GM18502 (cell line): ENCODE results near the gene ADIG.
"Not testable (repeated sequence)": the region's sequence is repeated elsewhere in the genome, so short reads cannot be mapped to it uniquely, and the experiment has no call there.

Source experiments
- ATAC-seq: cut with Tn5 transposase; IDR thresholded peaks from one replicate; pipeline ENCODE4 v1.9.1; 2021; ENCODE audit warnings: mild to moderate bottlenecking; ENCODE audit not compliant: unreplicated experiment, poor library complexity

Gene ADIG

DNA sequence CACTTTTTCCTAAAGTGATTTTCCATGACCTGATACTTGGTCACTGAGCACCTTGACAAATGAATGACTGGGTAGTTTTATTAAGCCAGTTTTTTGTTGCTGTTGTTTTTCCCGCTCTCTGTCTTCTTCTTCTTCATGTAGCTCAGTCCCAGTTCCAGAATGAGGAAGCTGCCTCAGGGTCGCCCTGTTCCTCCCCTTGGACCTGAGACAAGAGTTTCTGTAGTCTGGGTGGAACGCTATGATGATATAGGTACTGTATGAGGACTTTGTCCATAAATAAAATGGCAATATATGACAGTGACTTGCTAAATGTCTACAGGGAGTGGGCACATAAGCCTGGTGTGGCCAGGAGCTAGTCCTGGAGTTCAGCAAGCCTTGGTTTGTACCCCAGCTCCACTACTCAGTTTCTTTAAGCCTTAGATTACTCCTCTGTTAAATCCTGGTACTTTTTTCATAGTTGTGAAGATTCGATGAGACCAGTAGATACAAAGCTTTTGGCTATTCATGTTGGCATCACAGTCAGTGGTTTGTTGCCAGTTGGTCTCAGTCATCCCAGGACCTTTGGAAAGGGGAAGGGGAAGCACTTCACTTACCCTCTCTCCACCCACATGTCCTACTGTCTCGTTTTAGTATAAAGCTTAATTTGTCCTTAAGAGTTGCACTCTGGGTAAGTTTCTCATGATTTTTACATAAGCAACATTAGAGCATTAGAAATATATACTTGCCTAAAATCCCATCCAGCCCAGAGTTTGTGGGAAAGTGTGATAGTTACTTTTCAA, 11.1 kb upstream of the ADIG start:
- ATAC-seq, result no peak

DNA sequence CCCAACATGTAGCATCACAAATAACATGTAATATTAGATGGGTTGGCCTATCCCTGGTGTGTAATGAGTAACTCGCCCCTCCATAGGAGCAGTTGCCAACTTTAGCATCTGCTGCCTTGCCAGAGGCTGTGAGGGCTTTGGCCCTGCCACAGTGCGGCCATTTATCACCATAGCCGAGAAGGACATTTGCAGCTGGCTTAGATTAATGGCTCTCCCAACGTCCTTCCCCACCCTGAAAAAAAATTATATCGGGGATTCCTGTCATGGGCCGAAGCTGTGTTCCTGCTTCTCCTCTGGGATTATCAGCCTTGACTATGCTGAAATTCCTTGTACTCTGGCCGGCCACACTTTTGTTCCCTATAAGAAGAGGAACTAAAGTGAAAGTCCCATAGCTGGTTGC, 7.6 kb upstream of the ADIG start:
- ATAC-seq, result no peak

DNA sequence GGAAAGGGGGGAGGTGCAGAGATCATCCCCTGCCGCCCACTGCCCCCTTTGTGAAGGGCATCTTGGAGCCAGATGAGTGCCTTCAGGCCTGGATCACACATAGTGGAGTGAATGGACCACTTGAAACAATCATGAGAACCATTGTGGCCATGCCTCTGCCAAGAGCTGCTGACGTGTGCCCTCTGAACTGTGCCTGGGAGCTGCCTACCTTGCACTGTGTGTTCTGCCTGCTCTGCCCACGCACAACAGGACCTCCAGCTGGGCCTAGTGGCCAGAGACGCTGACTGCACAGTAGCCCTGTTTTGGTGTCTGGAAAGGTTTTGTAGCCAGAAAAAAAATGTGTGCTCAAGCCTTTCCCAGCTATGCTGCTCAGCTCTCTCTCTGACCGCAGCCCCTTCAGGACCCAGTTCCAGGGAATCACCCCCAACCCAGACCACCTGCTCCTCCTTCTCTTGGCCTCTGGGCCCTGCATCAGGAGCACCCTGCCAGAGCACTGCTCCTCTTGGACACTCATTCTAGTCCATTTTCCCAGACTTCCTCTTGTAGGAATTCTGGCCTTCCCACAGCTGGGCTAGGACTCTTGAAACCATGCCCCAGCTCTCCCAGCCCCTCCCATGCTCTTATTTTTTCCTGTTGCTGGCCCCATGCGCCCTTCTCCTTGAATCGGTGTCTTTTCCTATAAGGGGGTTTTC, 1.6 kb upstream of the ADIG start:
- no peak for ATAC-seq

DNA sequence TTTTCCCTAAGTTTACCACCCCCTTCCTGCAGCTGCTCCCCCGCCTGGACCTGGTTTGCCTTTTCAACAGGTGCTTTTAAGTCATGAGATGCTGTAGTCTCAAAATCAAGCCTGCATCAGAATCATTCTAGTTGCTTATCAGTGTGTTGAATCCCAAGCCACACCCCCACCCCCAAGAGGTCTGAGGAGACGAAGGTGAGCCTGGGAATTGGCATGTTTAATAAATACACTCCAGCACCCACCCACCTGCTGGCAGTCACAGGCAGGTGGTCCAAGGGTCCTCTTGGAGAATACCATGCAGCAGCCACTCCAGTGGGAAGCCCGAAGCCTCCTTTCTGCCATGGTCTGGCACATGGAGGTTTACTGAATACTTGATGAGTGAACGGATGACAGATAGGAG, 1.1 kb upstream of the ADIG start:
- no peak for ATAC-seq

DNA sequence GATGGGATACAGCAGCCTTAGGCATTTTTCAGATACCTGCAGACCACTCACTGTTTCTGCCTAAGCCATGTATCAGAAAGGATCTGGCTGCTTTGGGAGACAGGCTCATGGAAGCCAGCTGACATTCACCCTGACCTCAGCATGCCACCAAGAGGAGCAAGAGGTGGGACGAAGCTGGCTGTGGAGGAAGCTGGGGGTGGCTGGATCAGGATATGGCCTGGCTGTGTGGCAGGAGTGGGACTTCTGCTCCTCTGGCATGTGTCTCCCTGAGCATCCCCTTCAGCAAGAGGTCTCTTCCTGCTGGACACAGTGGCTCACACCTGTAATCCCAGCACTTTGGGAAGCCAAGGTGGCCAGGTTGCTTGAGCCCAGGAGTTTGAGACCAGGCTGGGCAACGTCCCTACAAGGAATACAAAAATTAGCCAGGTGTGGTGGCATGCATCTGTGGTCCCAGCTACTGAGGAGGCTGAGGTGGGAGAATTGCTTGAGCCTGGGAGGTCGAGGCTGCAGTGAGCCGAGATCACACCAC, 897 bp downstream of the ADIG start:
- ATAC-seq, result no peak

DNA sequence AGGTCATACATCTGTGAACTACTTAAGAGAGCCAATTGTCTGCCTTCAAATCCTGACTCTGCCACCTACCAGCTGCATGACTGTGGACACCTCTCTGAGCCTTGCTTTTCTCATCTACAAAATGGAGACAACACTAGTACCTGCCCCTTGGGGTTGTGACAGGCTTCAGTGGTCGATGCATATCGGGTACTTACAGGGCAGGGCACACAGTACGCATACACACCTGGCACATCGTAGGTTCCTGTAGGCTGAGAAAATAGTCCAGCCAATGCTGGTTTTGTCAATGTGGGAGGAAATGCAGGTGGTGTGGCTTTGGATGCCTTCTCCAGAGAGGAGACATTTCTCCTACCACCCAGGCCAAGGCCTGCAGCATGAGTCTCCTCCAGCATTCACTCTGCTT, 2.3 kb downstream of the ADIG start:
- ATAC-seq, result no peak

DNA sequence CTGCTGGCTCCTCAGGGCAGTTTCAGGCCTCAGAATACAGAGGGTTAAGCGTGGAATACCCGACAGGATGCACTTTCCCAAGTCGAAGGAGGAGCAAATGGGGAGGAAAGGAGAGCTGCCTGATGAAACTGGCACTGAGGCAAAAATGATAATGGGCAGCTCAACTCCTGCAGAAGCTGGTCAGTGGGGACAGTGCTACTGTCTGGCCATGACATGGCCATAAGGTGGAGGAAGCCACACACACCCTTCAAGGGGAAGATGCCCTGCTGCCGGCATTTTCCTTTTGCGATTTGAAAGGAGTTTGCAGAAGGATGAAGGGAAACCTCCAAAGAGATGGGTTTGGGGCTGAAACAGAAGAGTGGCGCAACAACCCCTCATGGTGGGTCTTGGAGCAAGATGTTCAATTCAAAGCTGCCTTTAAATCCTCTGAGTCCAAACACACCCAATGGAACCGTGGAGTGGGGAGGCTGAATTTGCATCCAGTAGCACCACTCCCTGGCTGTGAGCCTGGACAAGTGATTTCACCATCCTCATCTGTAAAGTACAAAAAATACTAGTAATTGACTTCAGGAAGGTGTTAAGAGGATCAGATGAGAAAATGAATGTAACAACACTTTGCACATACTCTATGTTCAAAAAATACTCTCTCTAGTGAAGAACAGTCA, 3.2 kb downstream of the ADIG start:
- no peak for ATAC-seq

DNA sequence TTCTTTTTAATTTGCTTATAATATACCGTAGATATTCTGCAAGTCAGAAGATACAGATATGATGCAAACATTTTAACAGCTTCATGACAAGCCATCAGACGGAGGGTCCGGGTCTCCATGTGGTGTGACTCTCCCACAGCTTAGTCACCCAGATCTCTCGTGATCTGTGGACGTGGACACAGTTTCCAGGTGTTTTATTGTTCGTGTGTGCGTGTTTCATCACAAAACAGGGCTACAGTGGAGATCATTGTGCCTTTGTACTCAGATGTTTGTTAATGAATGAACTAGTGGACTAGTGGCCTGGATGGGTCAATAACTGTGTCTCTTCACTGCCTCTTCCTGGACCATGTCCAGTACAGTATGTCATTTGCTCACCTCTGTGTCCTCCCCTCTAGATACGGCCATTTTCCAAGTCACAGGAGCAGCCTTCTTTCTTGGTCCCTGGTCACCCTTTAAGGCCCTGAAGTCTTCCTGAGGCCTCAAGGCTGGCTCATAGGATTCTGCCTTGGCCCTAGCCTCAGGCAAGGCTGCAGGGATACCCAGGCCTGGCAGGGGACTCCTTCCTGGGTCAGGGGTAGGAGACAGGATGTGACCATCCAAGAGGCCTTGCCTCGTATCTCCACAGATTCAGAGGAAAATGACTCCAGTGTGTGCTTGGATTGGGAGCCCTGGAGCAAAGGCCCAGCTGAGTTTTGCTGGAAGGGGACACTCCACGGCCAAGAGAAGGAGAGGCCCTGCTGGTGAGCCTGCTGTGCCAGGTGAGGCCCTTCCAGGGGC, 4.6 kb downstream of the ADIG start:
- ATAC-seq, result no peak

DNA sequence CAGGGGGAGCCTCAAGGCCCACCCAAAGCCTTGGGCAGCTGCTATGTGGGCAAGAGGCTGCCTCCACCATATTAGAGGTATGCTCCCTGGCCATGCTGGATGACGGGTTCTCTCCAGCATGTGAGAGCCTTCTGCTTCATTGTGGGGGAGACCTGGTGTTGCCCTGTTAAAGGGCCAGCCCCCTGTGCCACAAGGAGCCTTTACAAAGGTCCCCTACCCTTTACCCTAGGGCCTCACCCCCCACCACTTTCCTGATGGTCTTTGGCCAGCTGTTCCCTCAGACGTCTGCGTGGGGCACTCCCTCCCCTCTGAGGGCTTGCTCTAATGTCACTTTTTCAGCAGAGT, 5.2 kb downstream of the ADIG start:
- no peak for ATAC-seq

DNA sequence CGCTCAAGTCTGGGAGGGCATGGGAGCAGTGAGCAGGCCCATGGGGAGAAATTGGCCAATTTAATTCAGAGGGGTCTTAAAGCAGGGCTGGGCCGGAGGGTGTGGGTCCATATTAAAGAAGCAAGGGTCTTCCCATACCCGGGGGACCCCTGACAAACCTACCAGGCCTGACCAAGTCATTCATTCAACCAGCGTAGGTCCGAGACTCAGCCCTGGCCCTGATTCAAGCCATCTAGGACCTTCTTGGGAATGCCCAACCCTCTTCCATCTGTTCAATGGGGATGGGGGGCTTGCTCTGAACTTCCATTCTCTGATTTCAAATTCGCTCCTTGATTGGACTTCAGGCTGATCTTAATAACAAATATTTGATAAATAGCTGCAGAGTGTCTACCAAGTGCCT, 7.3 kb downstream of the ADIG start:
- no peak for ATAC-seq

DNA sequence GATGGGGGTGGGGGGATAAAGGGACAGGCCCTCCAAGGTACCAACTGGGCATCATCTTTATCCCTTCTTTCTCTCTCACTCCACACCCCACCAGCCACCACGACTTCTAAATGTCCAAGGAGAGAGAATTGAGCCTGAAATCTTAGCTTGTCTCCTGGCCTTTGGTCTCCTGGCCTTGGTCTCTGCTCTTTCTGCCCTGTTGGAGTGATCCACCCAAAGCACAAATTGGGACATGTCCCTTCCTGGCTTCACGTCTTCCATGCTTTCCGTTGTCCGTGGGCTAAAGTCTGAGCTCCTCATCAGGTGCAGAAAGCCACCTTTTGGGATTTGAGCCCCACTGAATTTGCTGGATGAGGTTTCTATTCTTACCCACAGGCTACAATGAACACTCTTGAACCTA, 8.4 kb downstream of the ADIG start:
- no peak for ATAC-seq

DNA sequence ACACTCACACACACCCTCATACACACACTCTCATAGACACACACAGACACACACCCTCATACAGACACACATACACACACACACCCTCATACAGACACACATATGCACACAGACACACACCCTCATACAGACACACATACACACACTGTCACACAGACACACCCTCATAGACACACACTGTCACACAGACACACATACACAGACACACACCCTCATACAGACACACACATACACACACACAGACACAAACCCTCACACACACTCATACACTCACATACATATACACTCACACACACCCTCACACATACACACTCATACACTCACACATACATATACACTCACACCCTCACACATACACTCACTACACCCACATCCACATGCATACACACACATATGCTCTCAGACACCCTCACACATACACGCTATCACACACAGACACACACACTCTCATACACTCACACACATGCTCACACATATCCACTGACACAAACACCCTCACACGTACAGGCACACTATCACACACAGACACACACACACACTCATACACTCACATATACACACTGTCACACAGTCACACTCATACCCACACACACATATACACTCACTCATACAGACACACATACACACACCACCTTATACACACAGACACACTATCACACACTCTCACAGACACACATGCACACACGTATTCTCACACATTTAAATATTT, 9.1 kb downstream of the ADIG start:
- ATAC-seq, result no peak

DNA sequence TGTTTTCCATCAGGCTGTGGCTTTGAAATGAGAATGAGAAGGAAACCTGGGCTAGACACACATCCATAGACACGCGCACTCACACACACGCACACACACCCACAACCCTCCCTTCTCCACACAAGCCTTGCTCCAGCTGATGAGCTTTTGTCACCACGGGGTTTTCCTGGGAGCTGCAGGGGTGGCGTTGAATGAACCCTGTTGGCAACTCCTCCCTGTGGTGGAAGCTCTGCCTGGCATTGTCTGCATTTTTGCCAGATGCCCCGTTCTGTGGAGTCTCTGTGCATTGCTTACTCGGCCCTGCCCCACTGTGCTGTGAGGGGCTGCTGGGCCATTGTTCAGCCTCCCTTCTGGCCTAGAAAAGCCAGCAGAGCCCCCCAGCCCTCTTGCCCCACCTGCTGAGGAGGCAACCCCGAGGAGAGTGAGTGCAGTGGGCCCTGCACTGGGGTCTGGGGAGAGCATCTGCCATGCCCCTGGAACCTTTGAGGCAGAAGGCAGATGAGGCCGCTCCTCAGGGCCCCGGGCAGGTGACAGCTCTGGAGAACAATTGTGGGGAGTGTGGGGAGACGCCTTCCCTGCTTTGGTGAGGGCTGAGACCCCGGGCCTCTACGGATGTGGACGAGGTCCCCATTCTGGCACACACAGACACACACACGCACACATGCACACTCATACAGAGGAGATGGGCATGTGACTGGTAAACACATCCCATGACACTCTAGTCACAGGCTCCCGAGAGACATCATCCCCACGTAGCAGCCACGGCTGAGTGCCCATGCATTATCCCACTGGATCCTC, 9.9 kb downstream of the ADIG start:
- no peak for ATAC-seq

DNA sequence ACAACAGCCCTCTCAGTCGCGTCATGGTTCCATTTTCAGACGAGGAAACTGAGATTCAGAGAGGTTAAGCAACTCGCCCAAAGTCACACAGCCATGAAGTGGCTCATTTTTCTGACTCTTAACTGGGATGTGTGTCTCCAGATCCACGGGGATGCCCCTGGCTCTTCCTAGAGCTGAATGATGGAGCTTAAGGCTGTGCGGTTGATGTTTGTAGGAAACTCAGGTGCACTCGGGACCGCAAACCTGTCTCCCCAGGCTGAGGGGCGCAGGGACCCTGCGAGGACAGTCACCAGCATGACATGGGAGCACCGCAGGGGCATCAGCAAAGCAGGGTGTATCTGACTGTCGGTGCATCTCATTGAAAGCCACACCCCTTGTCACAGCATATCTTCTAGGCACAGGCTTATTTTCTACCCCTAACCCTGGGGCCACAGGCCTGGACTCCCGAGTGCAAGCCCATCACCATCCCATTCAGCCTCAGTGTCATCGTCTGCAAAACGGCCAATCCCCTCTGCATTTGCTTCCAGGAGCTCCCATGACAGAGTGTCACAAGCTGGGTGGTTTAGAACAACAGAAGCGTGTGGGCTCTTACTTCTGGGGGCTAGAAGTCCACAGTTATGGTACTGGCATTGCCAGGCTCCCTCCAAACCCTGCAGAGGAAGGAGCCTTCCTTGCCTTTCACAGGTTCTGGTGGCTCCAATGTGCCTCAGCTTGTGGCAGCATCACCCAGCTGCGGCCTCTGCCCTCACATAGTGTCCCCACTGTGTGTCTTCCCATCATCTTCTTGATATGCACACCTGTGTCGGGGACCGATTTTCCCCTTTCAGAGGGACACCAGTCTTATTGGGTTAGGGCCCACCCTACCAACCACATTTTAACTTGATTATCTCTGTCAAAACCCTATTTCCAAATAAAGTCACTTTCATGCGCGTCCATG, 10.7 kb downstream of the ADIG start:
- no peak for ATAC-seq

DNA sequence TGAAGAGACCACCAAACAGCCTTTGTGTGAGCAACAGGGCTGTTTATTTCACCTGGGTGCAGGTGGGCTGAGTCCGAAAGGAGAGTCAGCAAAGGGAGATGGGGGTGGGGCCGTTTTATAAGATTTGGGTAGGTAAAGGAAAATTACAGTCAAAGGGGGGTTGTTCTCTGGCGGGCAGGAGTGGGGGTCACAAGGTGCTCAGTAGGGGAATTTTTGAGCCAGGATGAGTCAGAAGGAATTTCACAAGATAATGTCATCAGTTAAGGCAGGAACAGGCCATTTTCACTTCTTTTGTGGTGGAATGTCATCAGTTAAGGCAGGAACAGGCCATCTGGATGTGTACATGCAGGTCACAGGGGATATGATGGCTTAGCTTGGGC, 11.4 kb downstream of the ADIG start:
- ATAC-seq, result not testable (repeated sequence)

DNA sequence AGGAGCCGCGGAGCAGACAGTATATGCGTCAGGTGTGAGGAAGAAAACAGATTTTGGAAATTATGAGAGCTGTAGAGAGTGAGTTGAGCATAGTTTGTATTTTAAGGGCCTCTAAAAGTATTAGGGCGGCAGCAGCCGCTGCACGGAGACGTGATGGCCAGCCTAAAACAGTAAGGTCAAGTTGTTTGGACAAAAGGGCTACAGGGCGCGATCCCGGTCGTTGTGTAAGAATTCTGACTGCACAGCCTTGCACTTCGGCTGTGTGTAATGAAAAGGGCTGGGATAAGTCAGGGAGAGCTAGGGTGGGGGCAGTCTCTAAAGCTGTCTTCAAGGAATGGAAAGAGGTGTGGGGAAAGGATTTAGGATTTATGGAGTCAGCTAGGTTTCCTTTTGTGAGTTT, 13.3 kb downstream of the ADIG start:
- ATAC-seq, result not testable (repeated sequence)

DNA sequence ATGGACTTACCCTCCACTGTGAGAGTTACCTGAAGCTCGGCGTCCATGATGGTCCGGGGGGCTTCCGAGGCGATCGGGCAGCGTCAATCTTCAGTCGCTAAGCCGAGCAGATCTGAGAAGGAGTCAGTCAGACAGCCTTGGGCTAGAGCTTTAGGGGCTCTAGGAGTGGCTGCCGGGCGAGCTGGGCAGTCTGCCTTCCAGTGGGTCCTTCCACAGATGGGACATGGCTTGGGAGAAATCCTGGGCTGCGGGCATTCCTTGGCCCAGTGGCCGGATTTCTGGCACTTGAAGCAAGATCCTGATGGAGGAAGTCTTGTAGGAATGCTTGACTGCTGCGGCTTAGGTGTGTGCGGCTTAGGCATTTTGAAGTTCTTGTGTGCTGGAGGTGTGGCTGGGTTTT, 14.9 kb downstream of the ADIG start:
- not testable (repeated sequence) for ATAC-seq

DNA sequence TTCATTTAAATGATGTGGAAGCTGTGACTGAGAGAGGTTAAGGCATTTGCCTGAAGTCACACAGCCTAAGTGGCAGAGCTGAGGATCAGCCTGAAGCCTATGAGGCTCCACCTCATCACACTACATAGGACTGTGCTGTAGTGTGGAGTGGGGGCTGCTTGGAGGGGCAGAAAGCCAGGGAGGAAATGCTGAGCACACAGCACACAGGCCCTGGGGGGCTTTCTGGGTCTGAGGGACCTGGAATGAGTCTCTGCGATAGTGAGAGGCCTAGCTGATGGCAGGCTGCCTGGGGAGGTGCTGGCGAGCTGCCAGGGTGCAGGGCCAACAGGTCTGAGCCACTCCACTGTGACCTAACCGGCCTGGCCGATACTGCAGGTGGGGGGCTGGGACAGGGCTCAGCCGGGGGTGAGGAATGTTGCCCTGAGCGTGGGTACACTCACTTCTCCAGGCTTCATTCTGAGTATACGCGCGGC, 18.4 kb downstream of the ADIG start:
- ATAC-seq, result no peak
